Glutamatergic neuron (in vitro differentiated cells): ENCODE data around the gene RPL37A. TPM values are rescaled to one million over a fixed set of nuclear protein-coding genes. Genes with fewer than 3 reads are reported as not detected.

Source experiments
- DNase-seq: peaks from one replicate; pipeline ENCODE4 v3.0.0; 2022
- H3K27ac Mint-ChIP-seq: one replicate; pipeline ENCODE4 v1.8.0; 2020; ENCODE audit warnings: mild to moderate bottlenecking, mixed read lengths, inconsistent platforms; ENCODE audit not compliant: unreplicated experiment
- H3K27me3 Mint-ChIP-seq: one replicate; pipeline ENCODE4 v1.8.0; 2020; ENCODE audit warnings: mild to moderate bottlenecking, moderate library complexity, mixed read lengths, inconsistent platforms; ENCODE audit not compliant: unreplicated experiment
- H3K36me3 Mint-ChIP-seq: one replicate; pipeline ENCODE4 v1.8.0; 2020; ENCODE audit warnings: mild to moderate bottlenecking, mixed read lengths, inconsistent platforms; ENCODE audit not compliant: unreplicated experiment
- H3K4me1 Mint-ChIP-seq: one replicate; pipeline ENCODE4 v1.8.0; 2020; ENCODE audit warnings: mild to moderate bottlenecking, low read depth, mixed read lengths, inconsistent platforms; ENCODE audit not compliant: unreplicated experiment
- H3K4me3 Mint-ChIP-seq: one replicate; pipeline ENCODE4 v1.8.0; 2020; ENCODE audit warnings: mild to moderate bottlenecking, mixed read lengths, inconsistent platforms; ENCODE audit not compliant: unreplicated experiment
- H3K9me3 Mint-ChIP-seq: one replicate; pipeline ENCODE4 v1.8.0; 2020; ENCODE audit warnings: mild to moderate bottlenecking, moderate library complexity, mixed read lengths, inconsistent platforms; ENCODE audit not compliant: unreplicated experiment
- total RNA-seq: library from RNA; stranded (reverse); fragmentation: NEBNext Ultra II Directional; extraction: Animal tissue kit (Norgen Biotek cat#: 25700); gene quantifications from one replicate; pipeline ENCODE4 v1.2.1, GENCODE V29; 2021; ENCODE audit not compliant: unreplicated experiment
- TF ChIP-seq, protein P1 (sequence below): fragments of 200-600 bp; sonication (generic); IDR thresholded peaks from one replicate; pipeline ENCODE4 v1.5.0; 2021; ENCODE audit not compliant: partially characterized antibody, unreplicated experiment

The RPL37A gene
- total RNA-seq, 1 donor from 2014 or later: 1,757 TPM

DNA sequence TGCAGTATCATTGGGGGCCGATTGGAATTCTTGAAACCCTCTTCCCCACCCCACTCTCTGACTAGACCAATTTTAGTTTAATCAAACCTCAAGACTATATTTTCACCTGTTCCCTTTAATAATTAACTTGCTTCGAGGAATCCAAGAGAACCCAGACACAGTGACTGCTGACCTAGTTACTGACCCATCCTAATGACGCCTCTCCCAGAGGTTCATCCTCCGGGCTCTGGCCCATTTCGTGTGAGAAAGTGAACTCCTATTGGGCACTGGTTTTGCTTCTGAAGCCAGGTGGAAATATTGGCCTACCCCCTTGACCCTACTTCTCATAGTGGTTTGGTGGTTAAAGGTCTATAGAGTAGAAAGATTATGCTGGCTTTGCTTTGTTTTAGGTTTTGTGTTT, 39.9 kb downstream of the RPL37A start:
- H3K4me1 Mint-ChIP-seq: peaks cover 17% of the 10 kb centered on the region
- no peak overlapping the region for H3K27ac Mint-ChIP-seq
- no peak overlapping the region for H3K4me3 Mint-ChIP-seq
- peaks cover 7% of the 10 kb centered on the region for H3K36me3 Mint-ChIP-seq
- H3K27me3 Mint-ChIP-seq: peaks cover 4% of the 10 kb centered on the region
- peaks cover 3% of the 10 kb centered on the region for H3K9me3 Mint-ChIP-seq
- DNase-seq: no peak
- TF ChIP-seq, protein P1, sequence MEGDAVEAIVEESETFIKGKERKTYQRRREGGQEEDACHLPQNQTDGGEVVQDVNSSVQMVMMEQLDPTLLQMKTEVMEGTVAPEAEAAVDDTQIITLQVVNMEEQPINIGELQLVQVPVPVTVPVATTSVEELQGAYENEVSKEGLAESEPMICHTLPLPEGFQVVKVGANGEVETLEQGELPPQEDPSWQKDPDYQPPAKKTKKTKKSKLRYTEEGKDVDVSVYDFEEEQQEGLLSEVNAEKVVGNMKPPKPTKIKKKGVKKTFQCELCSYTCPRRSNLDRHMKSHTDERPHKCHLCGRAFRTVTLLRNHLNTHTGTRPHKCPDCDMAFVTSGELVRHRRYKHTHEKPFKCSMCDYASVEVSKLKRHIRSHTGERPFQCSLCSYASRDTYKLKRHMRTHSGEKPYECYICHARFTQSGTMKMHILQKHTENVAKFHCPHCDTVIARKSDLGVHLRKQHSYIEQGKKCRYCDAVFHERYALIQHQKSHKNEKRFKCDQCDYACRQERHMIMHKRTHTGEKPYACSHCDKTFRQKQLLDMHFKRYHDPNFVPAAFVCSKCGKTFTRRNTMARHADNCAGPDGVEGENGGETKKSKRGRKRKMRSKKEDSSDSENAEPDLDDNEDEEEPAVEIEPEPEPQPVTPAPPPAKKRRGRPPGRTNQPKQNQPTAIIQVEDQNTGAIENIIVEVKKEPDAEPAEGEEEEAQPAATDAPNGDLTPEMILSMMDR: no peak

DNA sequence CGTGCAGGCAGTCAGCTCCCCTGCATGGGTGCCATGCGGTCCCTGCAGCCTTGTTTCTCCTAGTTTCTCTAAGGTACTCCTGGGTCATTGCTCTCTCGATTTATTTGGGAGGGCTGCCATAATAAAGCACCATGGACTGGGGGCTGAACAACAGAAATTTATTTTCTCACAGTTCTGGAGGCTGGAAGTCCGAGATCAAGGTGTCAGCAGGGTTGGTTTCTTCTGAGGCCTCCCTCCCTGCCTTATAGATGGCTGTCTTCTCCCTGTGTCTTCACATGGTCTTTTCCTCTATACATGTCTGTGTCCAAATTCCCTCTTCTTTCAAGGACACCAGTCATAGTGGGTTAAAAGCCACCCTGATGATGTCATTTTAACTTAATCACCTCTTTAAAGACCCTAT, 40.5 kb downstream of the RPL37A start:
- peaks cover 7% of the 10 kb centered on the region for H3K36me3 Mint-ChIP-seq
- peaks cover 3% of the 10 kb centered on the region for H3K27me3 Mint-ChIP-seq
- H3K9me3 Mint-ChIP-seq: peaks cover 3% of the 10 kb centered on the region
- no peak overlapping the region for H3K4me3 Mint-ChIP-seq
- peaks cover 12% of the 10 kb centered on the region for H3K4me1 Mint-ChIP-seq
- no peak for DNase-seq
- TF ChIP-seq, protein P1: no peak
- no peak overlapping the region for H3K27ac Mint-ChIP-seq

DNA sequence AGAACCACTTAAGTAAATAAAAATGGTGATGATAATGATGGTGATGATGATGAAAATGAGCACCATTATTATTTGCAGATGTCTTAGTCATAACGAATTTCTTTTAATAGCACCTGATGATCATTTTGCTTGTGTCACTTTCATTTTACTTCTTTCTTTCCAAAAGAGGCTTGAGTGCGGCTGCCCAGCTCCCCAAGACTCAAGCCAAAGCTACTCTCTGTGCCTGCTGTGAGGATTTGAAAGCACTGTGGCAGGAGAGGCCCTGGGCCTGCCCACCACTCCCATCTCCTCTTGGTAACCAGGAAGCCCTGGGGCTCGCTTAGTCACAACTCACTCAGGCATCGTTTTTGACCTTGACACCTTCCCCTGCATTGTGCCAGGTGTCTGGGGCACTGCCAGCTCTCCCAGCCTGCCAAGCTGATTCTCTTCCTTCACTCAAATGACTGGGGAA, 41.2 kb downstream of the RPL37A start:
- H3K27me3 Mint-ChIP-seq: peaks cover 3% of the 10 kb centered on the region
- no peak overlapping the region for H3K4me3 Mint-ChIP-seq
- TF ChIP-seq, protein P1: no peak
- peaks cover 12% of the 10 kb centered on the region for H3K4me1 Mint-ChIP-seq
- no peak for DNase-seq
- H3K27ac Mint-ChIP-seq: no peak overlapping the region
- H3K36me3 Mint-ChIP-seq: peaks cover 7% of the 10 kb centered on the region
- peaks cover 3% of the 10 kb centered on the region for H3K9me3 Mint-ChIP-seq

DNA sequence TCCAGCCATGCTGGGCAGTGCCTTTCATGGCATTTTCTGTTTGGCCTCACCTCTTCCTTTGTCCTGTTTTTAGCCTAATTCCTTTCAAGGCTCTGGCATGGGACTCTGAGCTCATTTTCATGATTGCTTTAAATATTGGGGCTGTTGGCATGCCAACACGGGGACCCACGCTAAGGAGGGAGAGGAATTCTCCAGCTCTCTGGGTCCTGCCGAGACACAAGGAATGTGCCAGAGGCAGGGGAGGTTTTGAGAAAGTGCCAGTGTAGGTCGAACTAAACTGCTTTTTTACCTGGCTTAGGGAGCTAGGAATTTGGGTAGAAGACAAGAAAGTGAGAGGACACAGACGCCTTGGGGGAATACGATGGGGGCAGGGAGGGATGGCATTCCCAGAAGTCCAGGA, 42.3 kb downstream of the RPL37A start:
- peaks cover 10% of the 10 kb centered on the region for H3K4me1 Mint-ChIP-seq
- H3K27me3 Mint-ChIP-seq: peaks cover 3% of the 10 kb centered on the region
- peaks cover 7% of the 10 kb centered on the region for H3K36me3 Mint-ChIP-seq
- TF ChIP-seq, protein P1: no peak
- peaks cover 3% of the 10 kb centered on the region for H3K9me3 Mint-ChIP-seq
- no peak overlapping the region for H3K27ac Mint-ChIP-seq
- no peak for DNase-seq
- no peak overlapping the region for H3K4me3 Mint-ChIP-seq

DNA sequence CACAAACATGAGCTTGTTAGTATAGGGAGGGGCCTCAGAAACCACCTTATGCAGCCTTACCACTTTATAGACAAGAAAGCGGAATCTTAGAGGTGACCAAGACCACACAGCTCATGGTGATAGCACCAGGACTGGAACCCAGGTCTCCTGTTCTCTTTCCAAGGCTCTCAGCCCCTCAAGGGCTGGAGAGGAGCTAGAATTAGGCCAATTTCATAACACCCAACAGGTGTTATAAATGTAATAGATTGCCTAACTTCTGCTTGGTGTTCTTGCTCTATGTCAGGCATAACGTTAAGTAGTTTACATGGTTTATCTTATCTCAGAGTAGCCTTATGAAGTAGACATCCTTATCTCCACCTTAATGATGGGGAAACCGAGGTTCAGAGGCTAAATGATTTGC, 42.9 kb downstream of the RPL37A start:
- H3K9me3 Mint-ChIP-seq: peaks cover 3% of the 10 kb centered on the region
- TF ChIP-seq, protein P1: no peak
- H3K27ac Mint-ChIP-seq: no peak overlapping the region
- peaks cover 3% of the 10 kb centered on the region for H3K27me3 Mint-ChIP-seq
- H3K4me3 Mint-ChIP-seq: no peak overlapping the region
- H3K4me1 Mint-ChIP-seq: peaks cover 9% of the 10 kb centered on the region
- no peak for DNase-seq
- peaks cover 7% of the 10 kb centered on the region for H3K36me3 Mint-ChIP-seq
